ENCODE results near the gene PCBP3.

The PCBP3 gene

DNA sequence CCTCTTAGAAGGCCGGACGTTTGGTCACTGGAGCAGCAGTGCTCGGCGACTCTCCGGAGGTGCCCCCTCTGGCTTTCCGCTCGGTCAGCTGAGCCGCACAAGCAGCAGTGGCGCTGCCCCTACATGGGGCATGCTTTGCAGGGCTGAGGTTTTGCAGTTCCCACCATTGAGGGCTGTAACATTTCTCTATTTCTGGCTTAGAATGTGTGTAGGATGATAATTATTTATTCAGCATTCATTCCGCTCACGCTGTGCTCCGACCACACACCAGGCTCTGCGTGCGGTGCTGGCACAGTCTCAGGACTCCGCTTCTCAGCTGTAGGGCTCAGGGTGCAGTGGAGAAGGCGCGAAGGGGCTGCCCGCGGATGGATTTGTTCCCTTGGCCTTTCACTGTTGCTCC is 119.5 kb downstream of the PCBP3 start:
- no peak overlapping the region for H3K9ac ChIP-seq (ENCODE audit: low read depth, low read length)
- H3K27me3 ChIP-seq (ENCODE audit: control insufficient read depth, insufficient read depth, low read length), result no peaks in the 10 kb centered on the region
- H3K4me3 ChIP-seq (ENCODE audit: low read depth, low read length), result no peak overlapping the region
- no peaks in the 10 kb centered on the region for H3K36me3 ChIP-seq (ENCODE audit: control insufficient read depth, insufficient read depth, low read length)
- no peaks in the 10 kb centered on the region for H3K4me1 ChIP-seq (ENCODE audit: control insufficient read depth, insufficient read depth, low read length)
- no peaks in the 10 kb centered on the region for H3K9me3 ChIP-seq (ENCODE audit: control insufficient read depth, insufficient read depth, low read length)

DNA sequence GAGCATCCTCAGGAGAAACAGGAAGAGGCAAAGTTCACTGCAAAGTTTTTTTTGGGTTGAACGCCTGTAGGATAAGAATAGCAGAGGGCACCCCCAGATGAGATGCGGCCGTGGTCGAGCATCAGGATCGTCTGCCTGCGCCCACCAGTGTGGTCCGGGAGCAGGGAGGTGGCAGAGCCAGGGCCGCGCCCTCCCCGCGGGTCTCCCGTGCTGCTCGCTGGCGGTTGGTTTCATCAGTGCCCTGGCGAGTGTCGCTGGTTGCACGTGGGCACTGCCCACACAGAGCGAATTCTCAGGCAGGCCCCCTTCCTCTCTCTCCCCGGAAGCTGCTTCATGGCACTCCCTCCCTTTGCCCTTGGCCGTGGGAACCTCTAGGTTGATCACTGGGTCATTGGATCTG is 120.0 kb downstream of the PCBP3 start:
- Histone ChIP-seq H3K4me1 (ENCODE audit: control insufficient read depth, insufficient read depth, low read length) (no peaks in the 10 kb centered on the region), H3K4me3 (ENCODE audit: low read depth, low read length) (no peak overlapping the region), H3K27me3 (ENCODE audit: control insufficient read depth, insufficient read depth, low read length) (no peaks in the 10 kb centered on the region), H3K9me3 (ENCODE audit: control insufficient read depth, insufficient read depth, low read length) (no peaks in the 10 kb centered on the region), H3K36me3 (ENCODE audit: control insufficient read depth, insufficient read depth, low read length) (no peaks in the 10 kb centered on the region), H3K9ac (ENCODE audit: low read depth, low read length) (no peak overlapping the region)

GRCh38 chr21:45764792-45765191 is 121.3 kb downstream of the PCBP3 start:
- H3K27me3 ChIP-seq (ENCODE audit: control insufficient read depth, insufficient read depth, low read length), result no peaks in the 10 kb centered on the region
- H3K9ac ChIP-seq (ENCODE audit: low read depth, low read length), result no peak overlapping the region
- no peaks in the 10 kb centered on the region for H3K4me1 ChIP-seq (ENCODE audit: control insufficient read depth, insufficient read depth, low read length)
- H3K36me3 ChIP-seq (ENCODE audit: control insufficient read depth, insufficient read depth, low read length), result no peaks in the 10 kb centered on the region
- H3K9me3 ChIP-seq (ENCODE audit: control insufficient read depth, insufficient read depth, low read length), result no peaks in the 10 kb centered on the region
- no peak overlapping the region for H3K4me3 ChIP-seq (ENCODE audit: low read depth, low read length)

- H3K9ac ChIP-seq (ENCODE audit: low read depth, low read length), result no peak overlapping the region
- H3K4me3 ChIP-seq (ENCODE audit: low read depth, low read length), result no peak overlapping the region
- no peaks in the 10 kb centered on the region for H3K36me3 ChIP-seq (ENCODE audit: control insufficient read depth, insufficient read depth, low read length)
- no peaks in the 10 kb centered on the region for H3K27me3 ChIP-seq (ENCODE audit: control insufficient read depth, insufficient read depth, low read length)
- no peaks in the 10 kb centered on the region for H3K9me3 ChIP-seq (ENCODE audit: control insufficient read depth, insufficient read depth, low read length)
- H3K4me1 ChIP-seq (ENCODE audit: control insufficient read depth, insufficient read depth, low read length), result no peaks in the 10 kb centered on the region
These were observed 121.8 kb downstream of the PCBP3 start for GRCh38 chr21:45765375-45765774.

DNA sequence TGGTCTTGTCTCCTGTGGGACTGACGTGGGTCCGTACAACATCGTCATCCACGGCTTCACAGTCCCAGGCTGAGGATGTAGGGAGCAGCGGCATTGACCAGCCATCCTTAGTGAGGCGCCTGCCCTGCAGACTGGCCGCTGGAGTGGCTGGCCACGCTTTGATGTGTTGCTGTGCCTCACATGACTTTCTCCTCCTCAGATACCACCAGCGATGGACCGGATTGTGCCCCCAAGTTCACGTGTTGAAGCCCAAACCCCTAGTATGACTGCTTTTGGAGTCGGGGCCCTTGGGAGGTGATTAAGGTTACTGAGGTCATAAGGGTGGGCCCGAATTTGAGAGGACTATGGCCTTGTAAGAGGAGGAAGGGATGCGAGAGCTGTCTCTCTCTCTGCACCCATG is 122.5 kb downstream of the PCBP3 start:
- H3K9me3 ChIP-seq (ENCODE audit: control insufficient read depth, insufficient read depth, low read length), result no peaks in the 10 kb centered on the region
- no peak overlapping the region for H3K9ac ChIP-seq (ENCODE audit: low read depth, low read length)
- no peaks in the 10 kb centered on the region for H3K27me3 ChIP-seq (ENCODE audit: control insufficient read depth, insufficient read depth, low read length)
- no peak overlapping the region for H3K4me3 ChIP-seq (ENCODE audit: low read depth, low read length)
- H3K4me1 ChIP-seq (ENCODE audit: control insufficient read depth, insufficient read depth, low read length), result no peaks in the 10 kb centered on the region
- H3K36me3 ChIP-seq (ENCODE audit: control insufficient read depth, insufficient read depth, low read length), result no peaks in the 10 kb centered on the region

DNA sequence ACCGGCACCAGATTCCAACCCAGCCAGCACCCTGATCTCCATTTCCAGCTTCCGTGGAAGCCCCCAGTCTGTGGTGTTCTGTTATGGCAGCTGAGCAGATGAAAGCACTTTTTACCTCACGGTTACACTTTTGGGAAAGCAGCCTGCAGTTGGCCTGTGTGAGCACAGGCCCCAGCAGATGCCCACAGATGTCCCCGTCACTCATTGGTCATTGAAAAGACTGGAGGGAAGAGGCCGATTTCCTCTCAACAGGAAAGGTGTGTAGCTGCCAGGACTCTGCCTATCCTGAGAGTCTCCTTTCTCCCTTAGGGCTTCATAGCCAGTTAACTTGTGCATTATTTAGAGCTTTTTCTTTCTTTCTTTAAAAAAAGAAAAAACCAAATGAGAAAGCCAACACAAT is 123.0 kb downstream of the PCBP3 start:
- Histone ChIP-seq H3K4me3 (ENCODE audit: low read depth, low read length) (no peak overlapping the region), H3K27me3 (ENCODE audit: control insufficient read depth, insufficient read depth, low read length) (no peaks in the 10 kb centered on the region), H3K9me3 (ENCODE audit: control insufficient read depth, insufficient read depth, low read length) (no peaks in the 10 kb centered on the region), H3K4me1 (ENCODE audit: control insufficient read depth, insufficient read depth, low read length) (no peaks in the 10 kb centered on the region), H3K9ac (ENCODE audit: low read depth, low read length) (no peak overlapping the region), H3K36me3 (ENCODE audit: control insufficient read depth, insufficient read depth, low read length) (no peaks in the 10 kb centered on the region)

GRCh38 chr21:45767071-45768006 is 123.8 kb downstream of the PCBP3 start:
- H3K36me3 ChIP-seq (ENCODE audit: control insufficient read depth, insufficient read depth, low read length), result no peaks in the 10 kb centered on the region
- no peaks in the 10 kb centered on the region for H3K4me1 ChIP-seq (ENCODE audit: control insufficient read depth, insufficient read depth, low read length)
- H3K4me3 ChIP-seq (ENCODE audit: low read depth, low read length), result no peak overlapping the region
- H3K9me3 ChIP-seq (ENCODE audit: control insufficient read depth, insufficient read depth, low read length), result no peaks in the 10 kb centered on the region
- H3K27me3 ChIP-seq (ENCODE audit: control insufficient read depth, insufficient read depth, low read length), result no peaks in the 10 kb centered on the region
- no peak overlapping the region for H3K9ac ChIP-seq (ENCODE audit: low read depth, low read length)

- no peaks in the 10 kb centered on the region for H3K27me3 ChIP-seq (ENCODE audit: control insufficient read depth, insufficient read depth, low read length)
- H3K4me3 ChIP-seq (ENCODE audit: low read depth, low read length), result no peak overlapping the region
- no peaks in the 10 kb centered on the region for H3K9me3 ChIP-seq (ENCODE audit: control insufficient read depth, insufficient read depth, low read length)
- H3K4me1 ChIP-seq (ENCODE audit: control insufficient read depth, insufficient read depth, low read length), result no peaks in the 10 kb centered on the region
- no peak overlapping the region for H3K9ac ChIP-seq (ENCODE audit: low read depth, low read length)
- H3K36me3 ChIP-seq (ENCODE audit: control insufficient read depth, insufficient read depth, low read length), result no peaks in the 10 kb centered on the region
These were observed 124.7 kb downstream of the PCBP3 start for GRCh38 chr21:45768011-45768739.

- H3K27me3 ChIP-seq (ENCODE audit: control insufficient read depth, insufficient read depth, low read length), result no peaks in the 10 kb centered on the region
- no peaks in the 10 kb centered on the region for H3K4me1 ChIP-seq (ENCODE audit: control insufficient read depth, insufficient read depth, low read length)
- no peak overlapping the region for H3K9ac ChIP-seq (ENCODE audit: low read depth, low read length)
- no peaks in the 10 kb centered on the region for H3K9me3 ChIP-seq (ENCODE audit: control insufficient read depth, insufficient read depth, low read length)
- no peaks in the 10 kb centered on the region for H3K36me3 ChIP-seq (ENCODE audit: control insufficient read depth, insufficient read depth, low read length)
- no peak overlapping the region for H3K4me3 ChIP-seq (ENCODE audit: low read depth, low read length)
These were observed 125.2 kb downstream of the PCBP3 start for GRCh38 chr21:45768740-45769048.

GRCh38 chr21:45769294-45769693 is 125.8 kb downstream of the PCBP3 start:
- no peak overlapping the region for H3K4me3 ChIP-seq (ENCODE audit: low read depth, low read length)
- H3K36me3 ChIP-seq (ENCODE audit: control insufficient read depth, insufficient read depth, low read length), result no peaks in the 10 kb centered on the region
- no peak overlapping the region for H3K9ac ChIP-seq (ENCODE audit: low read depth, low read length)
- H3K9me3 ChIP-seq (ENCODE audit: control insufficient read depth, insufficient read depth, low read length), result no peaks in the 10 kb centered on the region
- no peaks in the 10 kb centered on the region for H3K4me1 ChIP-seq (ENCODE audit: control insufficient read depth, insufficient read depth, low read length)
- no peaks in the 10 kb centered on the region for H3K27me3 ChIP-seq (ENCODE audit: control insufficient read depth, insufficient read depth, low read length)

GRCh38 chr21:45769896-45770295 is 126.4 kb downstream of the PCBP3 start:
- H3K9ac ChIP-seq (ENCODE audit: low read depth, low read length), result no peak overlapping the region
- no peaks in the 10 kb centered on the region for H3K27me3 ChIP-seq (ENCODE audit: control insufficient read depth, insufficient read depth, low read length)
- H3K36me3 ChIP-seq (ENCODE audit: control insufficient read depth, insufficient read depth, low read length), result no peaks in the 10 kb centered on the region
- no peaks in the 10 kb centered on the region for H3K9me3 ChIP-seq (ENCODE audit: control insufficient read depth, insufficient read depth, low read length)
- H3K4me3 ChIP-seq (ENCODE audit: low read depth, low read length), result no peak overlapping the region
- no peaks in the 10 kb centered on the region for H3K4me1 ChIP-seq (ENCODE audit: control insufficient read depth, insufficient read depth, low read length)

GRCh38 chr21:45772180-45772579 is 128.7 kb downstream of the PCBP3 start:
- no peak overlapping the region for H3K4me3 ChIP-seq (ENCODE audit: low read depth, low read length)
- no peaks in the 10 kb centered on the region for H3K36me3 ChIP-seq (ENCODE audit: control insufficient read depth, insufficient read depth, low read length)
- no peaks in the 10 kb centered on the region for H3K9me3 ChIP-seq (ENCODE audit: control insufficient read depth, insufficient read depth, low read length)
- no peak overlapping the region for H3K9ac ChIP-seq (ENCODE audit: low read depth, low read length)
- H3K27me3 ChIP-seq (ENCODE audit: control insufficient read depth, insufficient read depth, low read length), result no peaks in the 10 kb centered on the region
- no peaks in the 10 kb centered on the region for H3K4me1 ChIP-seq (ENCODE audit: control insufficient read depth, insufficient read depth, low read length)

Data from iPS-15b (cell line).